ENCODE data around the gene G6PC3. TPM values are rescaled to one million over a fixed set of nuclear protein-coding genes. Genes with fewer than 3 reads are reported as not detected.
"Not testable (repeated sequence)": the region's sequence is repeated elsewhere in the genome, so short reads cannot be mapped to it uniquely, and the experiment has no call there.

Gene G6PC3, protein sequence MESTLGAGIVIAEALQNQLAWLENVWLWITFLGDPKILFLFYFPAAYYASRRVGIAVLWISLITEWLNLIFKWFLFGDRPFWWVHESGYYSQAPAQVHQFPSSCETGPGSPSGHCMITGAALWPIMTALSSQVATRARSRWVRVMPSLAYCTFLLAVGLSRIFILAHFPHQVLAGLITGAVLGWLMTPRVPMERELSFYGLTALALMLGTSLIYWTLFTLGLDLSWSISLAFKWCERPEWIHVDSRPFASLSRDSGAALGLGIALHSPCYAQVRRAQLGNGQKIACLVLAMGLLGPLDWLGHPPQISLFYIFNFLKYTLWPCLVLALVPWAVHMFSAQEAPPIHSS
- total RNA-seq (10 to 100 TPM in 5 of 6 donors, 1 to 10 TPM in 1; 9.1 to 28.0 (median 24.0) TPM), polyA plus RNA-seq (10 to 100 TPM; 48.3 to 54.2 TPM)

DNA sequence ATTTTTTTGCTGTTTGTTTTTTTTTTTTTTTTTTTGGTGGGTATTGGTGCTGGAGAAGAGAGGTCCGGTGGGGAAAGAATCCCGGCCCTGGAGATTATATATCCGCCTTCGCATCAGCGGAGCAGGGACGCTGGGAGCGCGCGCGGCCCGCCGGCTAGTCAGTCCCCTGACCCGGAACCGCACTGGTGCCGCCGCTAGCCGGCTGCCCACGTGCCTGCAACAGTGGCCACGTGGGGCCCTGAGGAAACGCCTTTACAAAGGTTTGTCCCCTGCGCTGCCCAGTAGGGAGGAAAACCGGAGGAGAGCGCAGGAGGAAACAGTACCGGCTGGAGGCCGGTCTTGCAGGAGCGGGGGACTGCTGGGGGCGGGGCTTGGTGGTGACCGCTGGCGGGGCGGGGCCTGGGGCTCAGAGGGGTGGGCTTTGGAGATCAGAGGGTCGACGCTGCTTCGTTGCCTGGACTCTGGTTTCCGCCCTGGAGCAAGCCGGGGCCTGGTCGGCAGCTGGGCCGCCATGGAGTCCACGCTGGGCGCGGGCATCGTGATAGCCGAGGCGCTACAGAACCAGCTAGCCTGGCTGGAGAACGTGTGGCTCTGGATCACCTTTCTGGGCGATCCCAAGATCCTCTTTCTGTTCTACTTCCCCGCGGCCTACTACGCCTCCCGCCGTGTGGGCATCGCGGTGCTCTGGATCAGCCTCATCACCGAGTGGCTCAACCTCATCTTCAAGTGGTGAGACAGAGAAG, at the start of gene G6PC3:
G6PC3 (plus strand) TSS at position 281 of the 743 bp plus-strand sequence; CDS start at position 512, 231 bp downstream.
- intact Hi-C loops (cut with DNase I) = no loop called here
- no peak for FAIRE-seq
- peaks cover 9 to 16% (median 10%) of the 10 kb centered on the region in 3 donors for H3K4me1 ChIP-seq

GRCh38 chr17:44021227-44021626, 49.3 kb upstream of the G6PC3 start:
- DNase-seq; H3K4me1 ChIP-seq; H3K9me3 ChIP-seq; intact Hi-C loops (cut with DNase I); H3K36me3 ChIP-seq; ATAC-seq; H3K4me3 ChIP-seq; FAIRE-seq; H3K27me3 ChIP-seq; H3K27ac ChIP-seq: not testable (repeated sequence)
- 89 to 91% methylated on average over 7 of the region's 7 CpGs for WGBS, 2 donors

More for the DNA sequence above, at the start of gene G6PC3:
- TF ChIP-seq, protein P1, sequence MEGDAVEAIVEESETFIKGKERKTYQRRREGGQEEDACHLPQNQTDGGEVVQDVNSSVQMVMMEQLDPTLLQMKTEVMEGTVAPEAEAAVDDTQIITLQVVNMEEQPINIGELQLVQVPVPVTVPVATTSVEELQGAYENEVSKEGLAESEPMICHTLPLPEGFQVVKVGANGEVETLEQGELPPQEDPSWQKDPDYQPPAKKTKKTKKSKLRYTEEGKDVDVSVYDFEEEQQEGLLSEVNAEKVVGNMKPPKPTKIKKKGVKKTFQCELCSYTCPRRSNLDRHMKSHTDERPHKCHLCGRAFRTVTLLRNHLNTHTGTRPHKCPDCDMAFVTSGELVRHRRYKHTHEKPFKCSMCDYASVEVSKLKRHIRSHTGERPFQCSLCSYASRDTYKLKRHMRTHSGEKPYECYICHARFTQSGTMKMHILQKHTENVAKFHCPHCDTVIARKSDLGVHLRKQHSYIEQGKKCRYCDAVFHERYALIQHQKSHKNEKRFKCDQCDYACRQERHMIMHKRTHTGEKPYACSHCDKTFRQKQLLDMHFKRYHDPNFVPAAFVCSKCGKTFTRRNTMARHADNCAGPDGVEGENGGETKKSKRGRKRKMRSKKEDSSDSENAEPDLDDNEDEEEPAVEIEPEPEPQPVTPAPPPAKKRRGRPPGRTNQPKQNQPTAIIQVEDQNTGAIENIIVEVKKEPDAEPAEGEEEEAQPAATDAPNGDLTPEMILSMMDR (IDR thresholded peaks at IDR 0.05) = no peak
- Histone ChIP-seq H3K27ac (peak within 1 kb of the TSS; percentile 46 to 82 (median 62)), H3K4me3 (peak within 1 kb of the TSS; percentile 58 to 85 (median 66)), H3K36me3 (peaks cover 0 to 13% (median 3%) of the 10 kb centered on the region in 3 donors), H3K27me3 (no peaks in the 10 kb centered on the region), H3K9me3 (no peaks in the 10 kb centered on the region)
- WGBS, 2 donors = 0% methylated on average over 49 to 53 of the region's 53 CpGs
- ATAC-seq = peak; percentile 84 to 91 (median 87)
- peak; percentile 92 to 97 (median 94) for DNase-seq

DNA sequence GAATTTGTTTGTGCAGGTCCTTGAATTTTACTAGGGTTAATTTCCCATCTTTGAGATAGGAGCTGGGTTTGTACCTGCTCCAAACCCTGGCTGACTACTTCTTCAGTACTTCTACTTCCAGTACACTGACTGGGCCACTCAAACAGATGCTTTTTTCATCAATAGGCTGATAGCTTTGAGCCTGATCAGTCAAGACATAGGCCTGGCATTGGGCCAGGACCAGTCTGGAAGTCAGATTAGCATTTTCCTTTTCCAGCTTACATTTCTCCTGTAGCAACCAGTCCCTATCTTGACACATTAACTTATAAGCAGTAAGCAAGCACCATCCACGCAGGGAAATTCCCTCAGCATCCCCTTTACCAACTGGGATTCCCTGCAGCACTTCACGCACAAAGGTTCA, 48.3 kb upstream of the G6PC3 start:
- ATAC-seq (no peak), DNase-seq (no peak), FAIRE-seq (no peak)
- WGBS, 2 donors = 87% methylated on average over 2 of the region's 2 CpGs
- TF ChIP-seq, protein P1 (IDR thresholded peaks at IDR 0.05) = no peak
- no peaks in the 10 kb centered on the region for H3K27me3 ChIP-seq
- no peaks in the 10 kb centered on the region for H3K36me3 ChIP-seq
- no peak overlapping the region for H3K4me3 ChIP-seq
- H3K4me1 ChIP-seq = no peaks in the 10 kb centered on the region
- no peaks in the 10 kb centered on the region for H3K9me3 ChIP-seq
- intact Hi-C loops (cut with DNase I) = no loop called here
- no peak overlapping the region for H3K27ac ChIP-seq

DNA sequence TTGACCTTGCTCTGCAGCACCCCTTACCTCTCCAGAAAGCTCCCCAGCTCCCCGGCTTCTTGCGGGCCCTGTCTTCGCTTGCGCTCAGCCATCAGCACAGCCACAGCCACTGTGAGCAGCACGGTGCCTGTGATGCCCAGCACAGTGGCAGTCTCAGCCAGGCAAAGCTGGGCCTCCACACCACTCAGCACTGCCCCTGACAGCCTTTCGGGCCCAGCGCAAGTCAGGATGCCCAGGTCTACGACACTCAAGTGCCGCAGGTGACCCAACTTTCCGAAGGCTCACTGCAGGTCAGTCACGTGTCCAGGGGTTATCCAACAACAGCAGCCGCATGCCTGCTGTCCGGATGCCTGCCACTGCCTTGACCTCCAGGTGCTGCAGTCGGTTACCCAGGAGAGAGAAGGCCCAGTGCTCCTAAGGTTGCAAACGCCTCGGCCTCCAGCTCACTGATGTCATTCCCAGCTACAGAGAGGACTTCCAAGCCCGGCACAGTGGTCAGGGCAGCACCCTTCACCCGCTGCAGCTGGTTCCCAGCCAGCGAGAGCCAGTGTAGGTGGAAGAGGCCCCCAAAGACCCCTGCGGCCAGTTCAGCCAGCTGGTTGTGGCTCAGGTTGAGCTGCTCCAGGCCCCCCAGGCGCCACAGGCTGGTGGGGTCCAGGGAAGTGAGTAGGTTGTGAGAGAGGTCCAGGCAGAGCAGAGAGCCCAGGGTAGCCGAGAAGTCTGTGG, 46.8 kb upstream of the G6PC3 start:
- Histone ChIP-seq H3K27ac (no peak overlapping the region), H3K9me3 (no peaks in the 10 kb centered on the region), H3K36me3 (no peaks in the 10 kb centered on the region), H3K4me1 (no peaks in the 10 kb centered on the region), H3K4me3 (no peak overlapping the region), H3K27me3 (no peaks in the 10 kb centered on the region)
- FAIRE-seq = no peak
- no peak for DNase-seq
- peak in 1 of 4 donors; percentile 15 for ATAC-seq
- intact Hi-C loops (cut with DNase I) = no loop called here
- WGBS, 2 donors = 90 to 91% methylated on average over 22 of the region's 22 CpGs
- TF ChIP-seq, protein P1 (IDR thresholded peaks at IDR 0.05) = no peak

DNA sequence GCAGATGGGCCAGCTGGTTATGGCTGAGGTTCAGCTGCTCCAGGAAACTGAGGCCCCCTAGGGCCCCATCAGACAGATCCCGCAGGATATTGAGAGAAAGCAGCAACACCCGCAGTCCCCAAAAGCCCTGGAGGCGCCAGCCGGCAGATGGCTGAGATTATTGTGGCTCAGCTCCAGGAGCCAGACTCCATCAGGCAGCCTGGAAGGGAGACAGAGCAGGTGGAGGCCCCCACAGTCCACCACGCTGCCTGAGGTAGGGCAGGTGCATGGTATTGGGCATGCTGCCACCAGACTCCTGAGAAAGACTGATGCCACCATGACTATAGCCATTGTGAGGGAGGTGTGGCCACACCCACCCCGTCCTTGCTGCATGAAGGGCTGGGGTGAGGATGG, 46.3 kb upstream of the G6PC3 start:
- Histone ChIP-seq H3K36me3 (no peaks in the 10 kb centered on the region), H3K27me3 (no peaks in the 10 kb centered on the region), H3K4me3 (no peak overlapping the region), H3K9me3 (no peaks in the 10 kb centered on the region), H3K27ac (no peak overlapping the region), H3K4me1 (no peaks in the 10 kb centered on the region)
- TF ChIP-seq, protein P1 (IDR thresholded peaks at IDR 0.05) = no peak
- intact Hi-C loops (cut with DNase I) = no loop called here
- DNase-seq (no peak), ATAC-seq (peak in 2 of 4 donors; percentile 44 to 47), FAIRE-seq (no peak)
- 64 to 80% methylated on average over 6 of the region's 6 CpGs for WGBS, 2 donors
